HL-60 (cell line): Measurements from ENCODE around the gene MPP4.

ENCODE experiments used
- DNase-seq, 2 experiments: peaks; one replicate each; pipeline ENCODE4 v3.0.0-alpha.2; 2010 to 2020; ENCODE audit warnings: low read depth in 1 of 2, low spot score in 1 of 2
- H3K27ac ChIP-seq: fragments of 250-450 bp; sonication (Bioruptor Pico); replicated peaks from 2 replicates; pipeline ENCODE4 v1.5.1; 2020; ENCODE audit warnings: mild to moderate bottlenecking, moderate library complexity
- H3K27me3 ChIP-seq: fragments of 250-450 bp; sonication (Bioruptor Pico); 2 replicates; pipeline ENCODE4 v1.5.1; 2021; ENCODE audit warnings: mild to moderate bottlenecking, moderate library complexity; ENCODE audit not compliant: insufficient read depth, poor library complexity, severe bottlenecking
- H3K4me3 ChIP-seq: replicated peaks from 2 replicates; pipeline ENCODE4 v1.5.1; 2011; ENCODE audit warnings: mild to moderate bottlenecking, control low read depth, low read length; ENCODE audit not compliant: insufficient read depth
- CTCF ChIP-seq: IDR thresholded peaks from one replicate; pipeline ENCODE4 v1.5.1; 2011; ENCODE audit warnings: low read length, control low read depth, inconsistent platforms; ENCODE audit not compliant: insufficient read depth
- GABPA ChIP-seq: IDR thresholded peaks from 2 replicates; pipeline ENCODE4 v1.6.1; 2012; ENCODE audit warnings: low read depth
- POLR2AphosphoS5 ChIP-seq: IDR thresholded peaks from 2 replicates; pipeline ENCODE4 v1.6.1; 2012; ENCODE audit warnings: low read depth
- REST ChIP-seq: IDR thresholded peaks from 2 replicates; pipeline ENCODE4 v1.6.1; 2012; ENCODE audit warnings: low read depth; ENCODE audit not compliant: insufficient replicate concordance
- SPI1 ChIP-seq: IDR thresholded peaks from 2 replicates; pipeline ENCODE4 v1.6.1; 2012; ENCODE audit warnings: low read depth, mild to moderate bottlenecking, borderline replicate concordance

The MPP4 gene

GRCh38 chr2:201618744-201619662 lies 79.4 kb downstream of the MPP4 start:
- no peak overlapping the region for H3K27ac ChIP-seq
- no peak for TF ChIP-seq GABPA
- no peak for TF ChIP-seq CTCF
- TF ChIP-seq SPI1 = no peak
- no peak for TF ChIP-seq POLR2AphosphoS5
- no peak for TF ChIP-seq REST

GRCh38 chr2:201608021-201608420 lies 90.4 kb downstream of the MPP4 start:
- TF ChIP-seq GABPA (no peak), SPI1 (no peak), POLR2AphosphoS5 (no peak), CTCF (no peak), REST (no peak)
- no peaks in the 10 kb centered on the region for H3K27me3 ChIP-seq
- no peak overlapping the region for H3K27ac ChIP-seq
- DNase-seq = no peak
- no peak overlapping the region for H3K4me3 ChIP-seq

More at GRCh38 chr2:201618744-201619662, 79.4 kb downstream of the MPP4 start:
- H3K27me3 ChIP-seq = no peaks in the 10 kb centered on the region
- no peak overlapping the region for H3K4me3 ChIP-seq
- DNase-seq = no peak

GRCh38 chr2:201607568-201607967 lies 90.9 kb downstream of the MPP4 start:
- H3K27me3 ChIP-seq = no peaks in the 10 kb centered on the region
- H3K27ac ChIP-seq = no peak overlapping the region
- no peak for DNase-seq
- TF ChIP-seq GABPA (no peak), SPI1 (no peak), CTCF (no peak), REST (no peak), POLR2AphosphoS5 (no peak)
- H3K4me3 ChIP-seq = no peak overlapping the region
